Eye (tissue), 1 donor: ENCODE data around the gene NGEF.
A peak's percentile ranks its signal among the peaks of the same experiment; 100 is the strongest.

ENCODE experiments used
- DNase-seq: peaks from one replicate; pipeline ENCODE4 v3.0.0-alpha.2; 2015

The NGEF gene

GRCh38 chr2:232994446-232994845, 18.6 kb downstream of the NGEF start:
- no peak for DNase-seq

GRCh38 chr2:232993231-232993821, 19.7 kb downstream of the NGEF start:
- DNase-seq: no peak

GRCh38 chr2:232986155-232986554, 26.9 kb downstream of the NGEF start:
- DNase-seq: no peak

GRCh38 chr2:232984451-232985207, 28.4 kb downstream of the NGEF start:
- DNase-seq: no peak

- no peak for DNase-seq
Measured at GRCh38 chr2:232983669-232984140, 29.4 kb downstream of the NGEF start.

- no peak for DNase-seq
Measured at GRCh38 chr2:232982926-232983668, 30.0 kb downstream of the NGEF start.

GRCh38 chr2:232981767-232982360, 31.2 kb downstream of the NGEF start:
- no peak for DNase-seq

GRCh38 chr2:232981356-232981755, 31.7 kb downstream of the NGEF start:
- no peak for DNase-seq

GRCh38 chr2:232980683-232981082, 32.4 kb downstream of the NGEF start:
- no peak for DNase-seq

- DNase-seq: no peak
Measured at GRCh38 chr2:232979871-232980461, 33.1 kb downstream of the NGEF start.

GRCh38 chr2:232977438-232977971, 35.6 kb downstream of the NGEF start:
- DNase-seq: no peak

- DNase-seq: no peak
Measured at GRCh38 chr2:232976666-232977437, 36.2 kb downstream of the NGEF start.

GRCh38 chr2:232976176-232976575, 36.9 kb downstream of the NGEF start:
- DNase-seq: no peak

- peak; percentile 72 for DNase-seq
Measured at GRCh38 chr2:232974396-232974795, 38.7 kb downstream of the NGEF start.

- DNase-seq: peak; percentile 37
Measured at GRCh38 chr2:232973796-232974195, 39.3 kb downstream of the NGEF start.

- DNase-seq: peak; percentile 28
Measured at GRCh38 chr2:232973011-232973735, 39.9 kb downstream of the NGEF start.

- no peak for DNase-seq
Measured at GRCh38 chr2:232971744-232972143, 41.3 kb downstream of the NGEF start.

GRCh38 chr2:232970051-232970450, 43.0 kb downstream of the NGEF start:
- DNase-seq: no peak

- DNase-seq: no peak
Measured at GRCh38 chr2:232967474-232967873, 45.6 kb downstream of the NGEF start.

- no peak for DNase-seq
Measured at GRCh38 chr2:232966122-232966521, 46.9 kb downstream of the NGEF start.

GRCh38 chr2:232963913-232964312, 49.1 kb downstream of the NGEF start:
- no peak for DNase-seq
